IMR-90 (cell line): ENCODE data around the gene CACNA2D4. TPM values are rescaled to one million over a fixed set of nuclear protein-coding genes. Genes with fewer than 3 reads are reported as not detected.

ENCODE experiments used
- ATAC-seq: fragments of 200-7000 bp; cut with Tn5 transposase; 2 replicates; pipeline ENCODE4 v1.9.1; 2020; ENCODE audit warnings: low read depth, mild to moderate bottlenecking, moderate library complexity
- BruUV-seq: library from RNA; stranded (reverse); fragments of 400-500 nt; replicated peaks from 2 replicates; lab custom pipeline; 2021; lab: Mats Ljungman, UMichigan
- CTCF ChIA-PET: fragments of 300-600 bp; formaldehyde crosslinking; extraction: SDS; loops from one replicate; lab custom pipeline; 2021; ENCODE audit warnings: antibody characterized with exemption; lab: Yijun Ruan, JAX
- POLR2A ChIA-PET: fragments of 300-600 bp; sonication (Branson Sonifier 250); formaldehyde crosslinking; loops from one replicate; lab custom pipeline; 2022; ENCODE audit warnings: antibody characterized with exemption; ENCODE audit not compliant: unreplicated experiment; lab: Charles Lee
- DNase-seq: peaks from one replicate; pipeline ENCODE4 v3.0.0; 2013
- H2AFZ ChIP-seq: replicated peaks from 2 replicates; pipeline ENCODE3; 2013; ENCODE audit warnings: low read length, mild to moderate bottlenecking; ENCODE audit not compliant: poor library complexity
- H2AK5ac ChIP-seq: 2 replicates; pipeline ENCODE4 v1.6.1; 2013; ENCODE audit warnings: low read depth, low read length, inconsistent platforms
- H2AK9ac ChIP-seq: replicated peaks from 2 replicates; pipeline ENCODE3; 2013; ENCODE audit warnings: mild to moderate bottlenecking, low read depth, low read length, moderate library complexity; ENCODE audit not compliant: poor library complexity
- H2BK120ac ChIP-seq: 2 replicates; pipeline ENCODE4 v1.6.1; 2013; ENCODE audit warnings: low read depth, low read length, inconsistent platforms
- H2BK15ac ChIP-seq: 3 replicates; pipeline ENCODE4 v1.6.1; 2013; ENCODE audit warnings: low read depth, low read length, inconsistent platforms
- H2BK20ac ChIP-seq: 2 replicates; pipeline ENCODE4 v1.6.1; 2013; ENCODE audit warnings: low read depth, mild to moderate bottlenecking, inconsistent platforms, low read length, moderate library complexity
- H2BK5ac ChIP-seq: 2 replicates; pipeline ENCODE4 v1.6.1; 2013; ENCODE audit warnings: mild to moderate bottlenecking, low read depth, low read length, inconsistent platforms; ENCODE audit not compliant: poor library complexity, severe bottlenecking
- H3K14ac ChIP-seq: replicated peaks from 2 replicates; pipeline ENCODE4 v1.6.1; 2013; ENCODE audit warnings: low read depth, low read length, inconsistent platforms
- H3K18ac ChIP-seq: 2 replicates; pipeline ENCODE4 v1.6.1; 2013; ENCODE audit warnings: low read depth, low read length, control low read depth
- H3K23ac ChIP-seq: 2 replicates; pipeline ENCODE4 v1.6.1; 2013; ENCODE audit warnings: low read depth, low read length, inconsistent platforms
- H3K27ac ChIP-seq: 2 replicates; pipeline ENCODE4 v1.5.1; 2013; ENCODE audit warnings: mild to moderate bottlenecking, control low read depth, low read length; ENCODE audit not compliant: insufficient read depth
- H3K27me3 ChIP-seq: 2 replicates; pipeline ENCODE4 v1.6.1; 2013; ENCODE audit warnings: low read length; ENCODE audit not compliant: control insufficient read depth, insufficient read depth
- H3K36me3 ChIP-seq: 2 replicates; pipeline ENCODE4 v1.6.1; 2013; ENCODE audit warnings: low read length, mixed read lengths; ENCODE audit not compliant: control insufficient read depth, insufficient read depth
- H3K4ac ChIP-seq: 2 replicates; pipeline ENCODE4 v1.6.1; 2013; ENCODE audit warnings: low read depth, low read length, inconsistent platforms
- H3K4me1 ChIP-seq: 2 replicates; pipeline ENCODE4 v1.6.1; 2013; ENCODE audit warnings: low read length, mixed read lengths; ENCODE audit not compliant: control insufficient read depth, insufficient read depth
- H3K4me2 ChIP-seq: 2 replicates; pipeline ENCODE4 v1.6.1; 2013; ENCODE audit warnings: low read depth, mild to moderate bottlenecking, control low read depth, low read length, moderate library complexity
- H3K4me3 ChIP-seq: 2 replicates; pipeline ENCODE4 v1.5.1; 2013; ENCODE audit warnings: low read depth, mild to moderate bottlenecking, control low read depth, low read length, moderate library complexity; ENCODE audit not compliant: insufficient read depth
- H3K56ac ChIP-seq: 2 replicates; pipeline ENCODE4 v1.6.1; 2013; ENCODE audit warnings: low read length, inconsistent platforms; ENCODE audit not compliant: insufficient read depth; ENCODE audit errors: extremely low read depth
- H3K79me1 ChIP-seq, 2 experiments: 2 replicates each; pipeline ENCODE4 v1.6.1; 2013; ENCODE audit warnings: low read length in 2 of 2, inconsistent platforms in 1 of 2, low read depth in 1 of 2
- H3K9ac ChIP-seq: 2 replicates; pipeline ENCODE4 v1.6.1; 2013; ENCODE audit warnings: low read depth, low read length, control low read depth
- H3K9me1 ChIP-seq: 2 replicates; pipeline ENCODE4 v1.6.1; 2013; ENCODE audit warnings: low read length, inconsistent platforms; ENCODE audit not compliant: insufficient read depth
- H3K9me3 ChIP-seq: 2 replicates; pipeline ENCODE4 v1.6.1; 2013; ENCODE audit warnings: low read length; ENCODE audit not compliant: control insufficient read depth, insufficient read depth
- H4K20me1 ChIP-seq: 2 replicates; pipeline ENCODE4 v1.6.1; 2013; ENCODE audit warnings: low read length, inconsistent platforms; ENCODE audit not compliant: insufficient read depth
- H4K5ac ChIP-seq: 2 replicates; pipeline ENCODE4 v1.6.1; 2013; ENCODE audit warnings: mild to moderate bottlenecking, low read depth, low read length, control low read depth
- H4K8ac ChIP-seq, 2 experiments: 2 replicates each; pipeline ENCODE4 v1.6.1; 2013; ENCODE audit warnings: low read depth in 2 of 2, low read length in 2 of 2, control low read depth in 1 of 2, inconsistent platforms in 1 of 2
- H4K91ac ChIP-seq: 2 replicates; pipeline ENCODE4 v1.6.1; 2013; ENCODE audit warnings: low read depth, low read length, inconsistent platforms; ENCODE audit not compliant: insufficient read depth
- BHLHE40 ChIP-seq: fragments of 150-350 bp; IDR thresholded peaks from 2 replicates; pipeline ENCODE4 v1.6.1; 2016; ENCODE audit warnings: mild to moderate bottlenecking, low read depth, low read length
- CEBPB ChIP-seq: IDR thresholded peaks from 2 replicates; pipeline ENCODE4 v1.6.1; 2012; ENCODE audit warnings: low read depth, low read length, improper control_type of control experiment
- CHD1 ChIP-seq: IDR thresholded peaks from 2 replicates; pipeline ENCODE4 v1.6.1; 2012; ENCODE audit warnings: low read depth, low read length, improper control_type of control experiment
- FOS ChIP-seq: fragments of 150-350 bp; IDR thresholded peaks from 2 replicates; pipeline ENCODE4 v1.6.1; 2016; ENCODE audit warnings: low read depth, low read length
- MAFK ChIP-seq: IDR thresholded peaks from 2 replicates; pipeline ENCODE4 v1.6.1; 2012; ENCODE audit warnings: low read depth, low read length, improper control_type of control experiment
- MAZ ChIP-seq: IDR thresholded peaks from 2 replicates; pipeline ENCODE4 v1.6.1; 2012; ENCODE audit warnings: low read depth, mild to moderate bottlenecking, low read length, improper control_type of control experiment, moderate library complexity, borderline replicate concordance
- MXI1 ChIP-seq: IDR thresholded peaks from 2 replicates; pipeline ENCODE4 v1.6.1; 2012; ENCODE audit warnings: low read depth, mild to moderate bottlenecking, low read length, moderate library complexity, borderline replicate concordance
- NFE2L2 ChIP-seq: fragments of 150-350 bp; IDR thresholded peaks from 2 replicates; pipeline ENCODE4 v1.6.1; 2016; ENCODE audit warnings: low read depth, mild to moderate bottlenecking, low read length
- POLR2A ChIP-seq: IDR thresholded peaks from 2 replicates; pipeline ENCODE4 v1.6.1; 2012; ENCODE audit warnings: mild to moderate bottlenecking, low read depth, low read length
- RAD21 ChIP-seq: IDR thresholded peaks from 2 replicates; pipeline ENCODE4 v1.6.1; 2012; ENCODE audit warnings: low read length, improper control_type of control experiment
- RCOR1 ChIP-seq: IDR thresholded peaks from 2 replicates; pipeline ENCODE4 v1.6.1; 2012; ENCODE audit warnings: mild to moderate bottlenecking, low read length, improper control_type of control experiment; ENCODE audit not compliant: insufficient replicate concordance
- RFX5 ChIP-seq: IDR thresholded peaks from 2 replicates; pipeline ENCODE4 v1.8.0; 2012; ENCODE audit warnings: low read depth, mild to moderate bottlenecking, low read length, moderate library complexity
- SMC3 ChIP-seq: fragments of 150-350 bp; IDR thresholded peaks from 2 replicates; pipeline ENCODE4 v1.6.1; 2016; ENCODE audit warnings: low read depth, mild to moderate bottlenecking, antibody characterized with exemption, low read length, moderate library complexity
- WGBS, 2 experiments: methylation state at CpG; one replicate each; pipeline versions ENCODE4 v1.1.5 to v1.1.7; 2013; ENCODE audit warnings: missing lambda C conversion rate in 2 of 2; ENCODE audit not compliant: insufficient read length in 1 of 2; ENCODE audit errors: extremely low coverage in 2 of 2; 5-methylcytosine and 5-hydroxymethylcytosine counted together
- dilution Hi-C: fragments of 300-500 bp; cut with HindIII; formaldehyde crosslinking; loops from one replicate; pipeline ENCODE4 v1.14.3; 2018; ENCODE audit warnings: low sequenced_read_pairs; ENCODE audit not compliant: unreplicated experiment
- in situ Hi-C: fragments of 300-500 bp; cut with MboI; formaldehyde crosslinking; loops from 3 replicates; pipeline ENCODE4 v1.14.3; 2019; ENCODE audit warnings: low sequenced_read_pairs, inconsistent platforms, mixed read lengths
- intact Hi-C: fragments of 100-400 bp; cut with micrococcal nuclease; formaldehyde crosslinking; loops from 2 replicates; pipeline ENCODE4 v1.10.0; 2022
- polyA plus RNA-seq, 3 experiments: library from polyadenylated mRNA; depleted of rRNA; stranded (reverse); fragments of >200 nt; gene quantifications; 2 replicates each; pipeline ENCODE4 v1.2.3, GENCODE V29; 2012; ENCODE audit warnings: low replicate concordance in 1 of 3
- total RNA-seq: library from RNA; depleted of rRNA; stranded (reverse); fragments of >200 nt; gene quantifications from 2 replicates; pipeline ENCODE4 v1.2.3, GENCODE V29; 2012
- TF ChIP-seq, protein P1 (sequence below): conservative IDR thresholded peaks from 2 replicates; pipeline ENCODE4 v1.5.1; 2012; ENCODE audit warnings: mild to moderate bottlenecking, low read depth, low read length, improper control_type of control experiment
- TF ChIP-seq, protein P2 (sequence below): fragments of 150-350 bp; IDR thresholded peaks from 2 replicates; pipeline ENCODE4 v1.6.1; 2017; ENCODE audit warnings: mild to moderate bottlenecking, antibody characterized with exemption, low read length, low read depth
- TF ChIP-seq, protein P3 (sequence below): fragments of 150-350 bp; IDR thresholded peaks from 2 replicates; pipeline ENCODE4 v1.6.1; 2016; ENCODE audit warnings: low read depth, mild to moderate bottlenecking, low read length, moderate library complexity, borderline replicate concordance

The CACNA2D4 gene
- total and polyA plus RNA-seq, 2 of the 4 experiments (the other 2 are of a cell fraction) = 0.18 to 0.22 TPM

DNA sequence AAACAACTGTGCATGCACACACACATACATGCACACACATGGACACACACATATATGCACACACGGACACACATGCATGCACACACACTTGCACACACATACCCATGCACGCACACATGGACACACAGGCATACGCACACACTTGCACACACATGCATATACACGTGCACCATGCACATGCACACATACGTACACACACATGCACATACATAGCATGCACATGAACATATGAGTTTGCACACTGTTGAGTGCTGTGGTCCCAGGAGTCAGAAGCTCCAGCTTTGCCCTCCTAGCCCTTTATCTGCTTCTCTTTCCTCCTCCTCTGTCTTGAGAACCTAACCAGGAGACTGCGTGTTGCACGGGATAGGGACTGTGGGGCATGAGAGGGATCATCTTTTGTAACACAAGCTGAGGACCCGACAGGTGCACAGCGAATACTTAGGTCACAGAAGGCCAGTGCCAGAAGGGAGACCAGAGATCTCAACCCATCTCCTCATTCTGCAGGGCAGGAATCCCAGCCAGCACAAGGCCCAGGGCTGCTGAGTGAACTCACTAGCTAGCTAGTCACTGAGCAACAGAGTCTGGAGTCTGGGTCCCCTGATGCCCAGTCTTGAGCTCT, 101.6 kb downstream of the CACNA2D4 start:
- DNase-seq = no peak
- no peak overlapping the region for H3K9ac ChIP-seq
- no peaks in the 10 kb centered on the region; the same call in 1 of the 2 replicates for H3K9me1 ChIP-seq
- H2BK120ac ChIP-seq = no peak overlapping the region
- H3K79me1 ChIP-seq = no peaks in the 10 kb centered on the region
- H2AFZ ChIP-seq = no peak overlapping the region
- 61% methylated on average over 2 of the region's 9 CpGs; no CpG with 5 or more reads in 1 of the 2 experiments for WGBS, 2 experiments
- no peak overlapping the region for H4K5ac ChIP-seq
- no peak overlapping the region for H3K4me3 ChIP-seq
- H3K56ac ChIP-seq = no peak overlapping the region
- no TSS peak for BruUV-seq
- H3K14ac ChIP-seq = no peak overlapping the region
- CTCF ChIA-PET = no interaction called here
- no peak overlapping the region for H4K8ac ChIP-seq
- no peak for ATAC-seq
- intact Hi-C loops (no loop called here), in situ Hi-C loops (loop anchor here (25.0 kb wide), 1 partner anchor 470 kb away; no protein-coding TSS in a partner anchor), dilution Hi-C loops (no loop called here)
- H4K20me1 ChIP-seq = no peaks in the 10 kb centered on the region
- no peaks in the 10 kb centered on the region for H3K4me1 ChIP-seq
- H3K18ac ChIP-seq = no peak overlapping the region
- no peak overlapping the region for H2BK15ac ChIP-seq
- H3K27me3 ChIP-seq = peaks cover 58% of the 10 kb centered on the region
- no peak overlapping the region for H3K27ac ChIP-seq
- no peak overlapping the region for H3K4ac ChIP-seq
- TF ChIP-seq RAD21 = no peak
- TF ChIP-seq FOS = no peak
- TF ChIP-seq CHD1 = no peak
- TF ChIP-seq MAFK = no peak
- TF ChIP-seq MXI1 = no peak
- TF ChIP-seq, protein P1, sequence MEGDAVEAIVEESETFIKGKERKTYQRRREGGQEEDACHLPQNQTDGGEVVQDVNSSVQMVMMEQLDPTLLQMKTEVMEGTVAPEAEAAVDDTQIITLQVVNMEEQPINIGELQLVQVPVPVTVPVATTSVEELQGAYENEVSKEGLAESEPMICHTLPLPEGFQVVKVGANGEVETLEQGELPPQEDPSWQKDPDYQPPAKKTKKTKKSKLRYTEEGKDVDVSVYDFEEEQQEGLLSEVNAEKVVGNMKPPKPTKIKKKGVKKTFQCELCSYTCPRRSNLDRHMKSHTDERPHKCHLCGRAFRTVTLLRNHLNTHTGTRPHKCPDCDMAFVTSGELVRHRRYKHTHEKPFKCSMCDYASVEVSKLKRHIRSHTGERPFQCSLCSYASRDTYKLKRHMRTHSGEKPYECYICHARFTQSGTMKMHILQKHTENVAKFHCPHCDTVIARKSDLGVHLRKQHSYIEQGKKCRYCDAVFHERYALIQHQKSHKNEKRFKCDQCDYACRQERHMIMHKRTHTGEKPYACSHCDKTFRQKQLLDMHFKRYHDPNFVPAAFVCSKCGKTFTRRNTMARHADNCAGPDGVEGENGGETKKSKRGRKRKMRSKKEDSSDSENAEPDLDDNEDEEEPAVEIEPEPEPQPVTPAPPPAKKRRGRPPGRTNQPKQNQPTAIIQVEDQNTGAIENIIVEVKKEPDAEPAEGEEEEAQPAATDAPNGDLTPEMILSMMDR = no peak
- TF ChIP-seq RCOR1 = no peak
- TF ChIP-seq, protein P2, sequence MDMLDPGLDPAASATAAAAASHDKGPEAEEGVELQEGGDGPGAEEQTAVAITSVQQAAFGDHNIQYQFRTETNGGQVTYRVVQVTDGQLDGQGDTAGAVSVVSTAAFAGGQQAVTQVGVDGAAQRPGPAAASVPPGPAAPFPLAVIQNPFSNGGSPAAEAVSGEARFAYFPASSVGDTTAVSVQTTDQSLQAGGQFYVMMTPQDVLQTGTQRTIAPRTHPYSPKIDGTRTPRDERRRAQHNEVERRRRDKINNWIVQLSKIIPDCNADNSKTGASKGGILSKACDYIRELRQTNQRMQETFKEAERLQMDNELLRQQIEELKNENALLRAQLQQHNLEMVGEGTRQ = no peak
- TF ChIP-seq CEBPB = no peak
- no peak for TF ChIP-seq NFE2L2
- TF ChIP-seq, protein P3, sequence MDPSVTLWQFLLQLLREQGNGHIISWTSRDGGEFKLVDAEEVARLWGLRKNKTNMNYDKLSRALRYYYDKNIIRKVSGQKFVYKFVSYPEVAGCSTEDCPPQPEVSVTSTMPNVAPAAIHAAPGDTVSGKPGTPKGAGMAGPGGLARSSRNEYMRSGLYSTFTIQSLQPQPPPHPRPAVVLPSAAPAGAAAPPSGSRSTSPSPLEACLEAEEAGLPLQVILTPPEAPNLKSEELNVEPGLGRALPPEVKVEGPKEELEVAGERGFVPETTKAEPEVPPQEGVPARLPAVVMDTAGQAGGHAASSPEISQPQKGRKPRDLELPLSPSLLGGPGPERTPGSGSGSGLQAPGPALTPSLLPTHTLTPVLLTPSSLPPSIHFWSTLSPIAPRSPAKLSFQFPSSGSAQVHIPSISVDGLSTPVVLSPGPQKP = no peak
- TF ChIP-seq SMC3 = no peak
- no peak for TF ChIP-seq POLR2A
- no peak for TF ChIP-seq RFX5
- no peak for TF ChIP-seq MAZ
- no peak for TF ChIP-seq BHLHE40
- no peaks in the 10 kb centered on the region for H3K36me3 ChIP-seq
- H3K4me2 ChIP-seq = no peak overlapping the region
- H3K23ac ChIP-seq = no peak overlapping the region
- H3K9me3 ChIP-seq = no peaks in the 10 kb centered on the region
- no peak overlapping the region for H2BK20ac ChIP-seq
- H2AK5ac ChIP-seq = no peak overlapping the region
- H2BK5ac ChIP-seq = no peak overlapping the region
- no peak overlapping the region for H4K91ac ChIP-seq
- no peak overlapping the region for H2AK9ac ChIP-seq
- POLR2A ChIA-PET = no interaction called here
